CD4-positive, alpha-beta T cell (primary cell): Measurements from ENCODE around the gene SPOCK1. TPM values are rescaled to one million over a fixed set of nuclear protein-coding genes. Genes with fewer than 3 reads are reported as not detected.

Experiments used
- ATAC-seq: fragments of 200-7000 bp; cut with Tn5 transposase; one replicate; pipeline ENCODE4 v1.10.0; 2022; ENCODE audit warnings: mild to moderate bottlenecking; ENCODE audit not compliant: poor library complexity
- CTCF ChIA-PET: fragments of 350-600 bp; sonication (Branson Sonifier 250); formaldehyde crosslinking; loops from one replicate; lab custom pipeline; 2021; ENCODE audit warnings: antibody characterized with exemption, inconsistent platforms; lab: Charles Lee
- POLR2A ChIA-PET: fragments of 350-600 bp; sonication (Branson Sonifier 250); formaldehyde crosslinking; loops from one replicate; lab custom pipeline; 2021; ENCODE audit warnings: antibody characterized with exemption, inconsistent platforms; lab: Charles Lee
- DNase-seq, 14 experiments: peaks; one replicate each; pipeline ENCODE4 v3.0.0-alpha.2; 2013 to 2020; ENCODE audit warnings: mixed read lengths in 2 of 14
- H3K27ac ChIP-seq, 2 donors: one replicate each; pipeline versions ENCODE4 v1.5.1 to v1.7.0; 2013; ENCODE audit warnings: low read length in 2 of 2, low read depth in 1 of 2, mild to moderate bottlenecking in 1 of 2
- H3K27me3 ChIP-seq, 2 experiments: 1 replicate in 1 of 2; 2 replicates in 1 of 2; pipeline versions ENCODE4 v1.6.1 to v1.7.0; 2013; ENCODE audit warnings: low read length in 2 of 2, control low read depth in 1 of 2, mild to moderate bottlenecking in 1 of 2, moderate library complexity in 1 of 2; ENCODE audit not compliant: insufficient read depth in 2 of 2, control insufficient read depth in 1 of 2
- H3K36me3 ChIP-seq: one replicate; pipeline ENCODE4 v1.6.1; 2013; ENCODE audit warnings: low read length, control low read depth; ENCODE audit not compliant: insufficient read depth
- H3K4me1 ChIP-seq: one replicate; pipeline ENCODE4 v1.6.1; 2013; ENCODE audit warnings: low read length, control low read depth; ENCODE audit not compliant: insufficient read depth
- H3K4me3 ChIP-seq: one replicate; pipeline ENCODE4 v1.5.1; 2013; ENCODE audit warnings: mild to moderate bottlenecking, low read length, moderate library complexity
- H3K9me3 ChIP-seq, 2 experiments: 1 replicate in 1 of 2; 2 replicates in 1 of 2; pipeline versions ENCODE4 v1.6.1 to v1.7.0; 2013; ENCODE audit warnings: low read length in 2 of 2, mild to moderate bottlenecking in 2 of 2, control low read depth in 1 of 2, moderate library complexity in 1 of 2; ENCODE audit not compliant: control insufficient read depth in 1 of 2, insufficient read depth in 1 of 2
- H3K27ac Mint-ChIP-seq: one replicate; pipeline ENCODE4 v1.8.0; 2020; ENCODE audit warnings: mixed read lengths
- H3K27me3 Mint-ChIP-seq: one replicate; pipeline ENCODE4 v1.8.0; 2021; ENCODE audit warnings: mixed read lengths
- H3K36me3 Mint-ChIP-seq: one replicate; pipeline ENCODE4 v1.8.0; 2021; ENCODE audit warnings: low read depth, mixed read lengths
- H3K4me1 Mint-ChIP-seq: one replicate; pipeline ENCODE4 v1.8.0; 2021; ENCODE audit warnings: low read depth, mixed read lengths
- H3K4me3 Mint-ChIP-seq: one replicate; pipeline ENCODE4 v1.8.0; 2020; ENCODE audit warnings: mild to moderate bottlenecking, mixed read lengths
- H3K9me3 Mint-ChIP-seq: one replicate; pipeline ENCODE4 v1.8.0; 2020; ENCODE audit warnings: mixed read lengths
- CTCF ChIP-seq: fragments of 200-600 bp; IDR thresholded peaks from one replicate; pipeline ENCODE4 v1.8.0; 2022; ENCODE audit warnings: antibody characterized with exemption, mild to moderate bottlenecking
- intact Hi-C, 2 experiments: fragments of 100-400 bp; cut with DNase I in 1 of 2; cut with micrococcal nuclease in 1 of 2; formaldehyde crosslinking; loops; one replicate each; pipeline versions ENCODE4 v1.15.1 to v1.9.0; 2023 to 2025; cut with DNase I, micrococcal nuclease
- total RNA-seq, 174 experiments: library from RNA in 2 of 174; stranded (reverse) in 2 of 174; gene quantifications; one replicate each; pipeline ENCODE4 v1.2.3 and lab custom pipeline; 2021 to 2026

Gene SPOCK1
- total RNA-seq, 2 experiments from 2014 or later = not detected

- Histone ChIP-seq H3K27me3 (no peaks in the 10 kb centered on the region), H3K36me3 (no peaks in the 10 kb centered on the region), H3K9me3 (no peaks in the 10 kb centered on the region), H3K27ac (no peak overlapping the region), H3K4me3 (no peak overlapping the region), H3K4me1 (no peaks in the 10 kb centered on the region)
- DNase-seq = no peak
- H3K27ac Mint-ChIP-seq = no peak overlapping the region
- no peak for TF ChIP-seq CTCF
- ChIA-PET POLR2A (no interaction called here), CTCF (no interaction called here)
- intact Hi-C loops = no loop called here
- no peak overlapping the region for H3K4me3 Mint-ChIP-seq
- H3K4me1 Mint-ChIP-seq = no peaks in the 10 kb centered on the region
- H3K36me3 Mint-ChIP-seq = no peaks in the 10 kb centered on the region
- no peaks in the 10 kb centered on the region for H3K9me3 Mint-ChIP-seq
- no peak for ATAC-seq
- peaks cover 10% of the 10 kb centered on the region for H3K27me3 Mint-ChIP-seq
These were observed 202.8 kb downstream of the SPOCK1 start for GRCh38 chr5:137296213-137296781.

GRCh38 chr5:137294604-137295003 lies 204.5 kb downstream of the SPOCK1 start:
- intact Hi-C loops = no loop called here
- TF ChIP-seq CTCF = no peak
- ATAC-seq (no peak), DNase-seq (no peak)
- ChIA-PET CTCF (no interaction called here), POLR2A (no interaction called here)
- Histone ChIP-seq H3K27me3 (no peaks in the 10 kb centered on the region), H3K4me1 (no peaks in the 10 kb centered on the region), H3K36me3 (no peaks in the 10 kb centered on the region), H3K4me3 (no peak overlapping the region), H3K9me3 (no peaks in the 10 kb centered on the region), H3K27ac (no peak overlapping the region)
- H3K27me3 Mint-ChIP-seq = peaks cover 6% of the 10 kb centered on the region
- no peaks in the 10 kb centered on the region for H3K36me3 Mint-ChIP-seq
- no peak overlapping the region for H3K4me3 Mint-ChIP-seq
- no peak overlapping the region for H3K27ac Mint-ChIP-seq
- no peaks in the 10 kb centered on the region for H3K9me3 Mint-ChIP-seq
- H3K4me1 Mint-ChIP-seq = no peaks in the 10 kb centered on the region

- intact Hi-C loops = no loop called here
- Mint-ChIP-seq H3K9me3 (no peaks in the 10 kb centered on the region), H3K4me1 (no peaks in the 10 kb centered on the region), H3K4me3 (no peak overlapping the region), H3K36me3 (no peaks in the 10 kb centered on the region), H3K27me3 (peaks cover 11% of the 10 kb centered on the region), H3K27ac (no peak overlapping the region)
- H3K36me3 ChIP-seq = no peaks in the 10 kb centered on the region
- no peak for TF ChIP-seq CTCF
- no peak overlapping the region for H3K4me3 ChIP-seq
- POLR2A ChIA-PET = no interaction called here
- H3K4me1 ChIP-seq = no peaks in the 10 kb centered on the region
- H3K9me3 ChIP-seq = no peaks in the 10 kb centered on the region
- ATAC-seq (no peak), DNase-seq (no peak)
- no peak overlapping the region for H3K27ac ChIP-seq
- CTCF ChIA-PET = no interaction called here
- H3K27me3 ChIP-seq = no peaks in the 10 kb centered on the region
These were observed 206.6 kb downstream of the SPOCK1 start for GRCh38 chr5:137292461-137293027.
